Measurements from ENCODE around the gene ZNF468. TPM values are rescaled to one million over a fixed set of nuclear protein-coding genes. Genes with fewer than 3 reads are reported as not detected.
"Not testable (repeated sequence)": the region's sequence is repeated elsewhere in the genome, so short reads cannot be mapped to it uniquely, and the experiment has no call there.

The ZNF468 gene
- total RNA-seq, 2 donors from 2014 or later, result 6.6 to 16.1 TPM

DNA sequence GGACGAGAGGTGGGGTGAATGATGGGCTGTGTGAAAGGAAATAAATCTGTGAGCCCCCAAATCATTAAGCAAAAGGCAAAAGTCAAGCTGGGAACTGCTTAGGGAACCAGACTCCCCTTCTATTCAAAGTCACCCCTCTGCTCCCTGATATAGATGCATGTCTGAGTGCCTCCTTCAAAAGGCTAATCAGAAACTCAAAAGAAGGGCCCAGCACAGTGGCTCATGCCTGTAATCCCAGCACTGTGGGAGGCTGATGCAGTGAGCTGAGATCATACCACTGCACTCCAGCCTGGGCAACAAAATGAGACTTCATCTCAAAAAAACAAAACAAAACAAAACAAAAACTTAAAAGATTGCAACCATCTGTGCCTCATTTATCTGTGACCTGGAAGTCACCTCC, 23.1 kb downstream of the ZNF468 start:
- H3K36me3 ChIP-seq (replicated peaks in 1 of 2; ENCODE audit: insufficient read depth in 1 of 2, low read depth in 2 of 2); H3K27me3 ChIP-seq; ATAC-seq; DNase-seq; H3K9me3 ChIP-seq; H3K4me1 ChIP-seq; intact Hi-C loops (cut with DNase I); H3K27ac ChIP-seq; H3K4me3 ChIP-seq: not testable (repeated sequence)
- WGBS, 2 donors, result 80 to 82% methylated on average over 1 of the region's 1 CpG

DNA sequence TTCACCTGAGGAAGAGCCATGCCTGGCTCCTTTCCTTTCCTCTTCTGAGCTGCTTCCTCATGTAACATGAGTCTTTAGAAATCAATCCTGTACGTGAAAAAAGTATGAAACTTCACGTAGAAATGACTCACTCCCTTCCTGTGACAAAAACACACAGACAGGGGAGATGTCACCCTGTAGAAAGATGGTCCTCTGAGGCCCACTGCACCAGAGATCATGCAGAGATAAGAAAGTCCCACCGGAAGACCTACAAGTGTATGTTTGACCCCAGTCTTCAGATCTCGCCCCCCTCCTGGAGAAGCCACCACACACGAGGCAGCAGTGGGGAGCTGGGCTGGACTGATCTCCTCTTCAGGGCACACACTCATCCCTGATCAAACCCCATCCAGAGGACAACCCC, 23.9 kb downstream of the ZNF468 start:
- intact Hi-C loops (cut with DNase I); H3K36me3 ChIP-seq (replicated peaks in 1 of 2; ENCODE audit: insufficient read depth in 1 of 2, low read depth in 2 of 2); DNase-seq; H3K9me3 ChIP-seq; H3K4me3 ChIP-seq; H3K4me1 ChIP-seq; H3K27ac ChIP-seq; ATAC-seq; H3K27me3 ChIP-seq: not testable (repeated sequence)
- WGBS, 2 donors, result 60 to 71% methylated on average over 5 of the region's 5 CpGs

DNA sequence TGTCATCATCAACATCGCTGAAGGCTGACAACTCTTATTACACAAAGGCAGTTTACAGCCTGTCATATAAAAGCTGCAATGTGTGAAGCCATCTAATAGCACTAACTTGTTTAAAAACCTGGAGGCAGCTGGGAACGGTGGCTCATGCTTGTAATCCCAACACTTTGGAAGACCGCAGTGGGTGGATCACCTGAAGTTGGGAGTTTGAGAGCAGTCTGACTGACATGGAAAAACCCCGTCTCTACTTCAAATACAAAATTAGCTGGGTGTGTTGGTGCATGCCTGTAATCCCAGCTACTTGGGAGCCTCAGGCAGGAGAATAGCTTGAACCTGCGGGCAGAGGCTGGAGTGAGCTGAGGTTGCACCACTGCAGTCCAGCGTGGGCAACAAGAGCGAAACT, 27.6 kb downstream of the ZNF468 start:
- H3K27ac ChIP-seq; H3K4me3 ChIP-seq; DNase-seq; H3K9me3 ChIP-seq; H3K4me1 ChIP-seq; H3K36me3 ChIP-seq (replicated peaks in 1 of 2; ENCODE audit: insufficient read depth in 1 of 2, low read depth in 2 of 2); intact Hi-C loops (cut with DNase I); ATAC-seq; H3K27me3 ChIP-seq: not testable (repeated sequence)
- 70 to 83% methylated on average over 5 to 7 of the region's 7 CpGs for whole genome bisulfite sequencing, 2 donors

DNA sequence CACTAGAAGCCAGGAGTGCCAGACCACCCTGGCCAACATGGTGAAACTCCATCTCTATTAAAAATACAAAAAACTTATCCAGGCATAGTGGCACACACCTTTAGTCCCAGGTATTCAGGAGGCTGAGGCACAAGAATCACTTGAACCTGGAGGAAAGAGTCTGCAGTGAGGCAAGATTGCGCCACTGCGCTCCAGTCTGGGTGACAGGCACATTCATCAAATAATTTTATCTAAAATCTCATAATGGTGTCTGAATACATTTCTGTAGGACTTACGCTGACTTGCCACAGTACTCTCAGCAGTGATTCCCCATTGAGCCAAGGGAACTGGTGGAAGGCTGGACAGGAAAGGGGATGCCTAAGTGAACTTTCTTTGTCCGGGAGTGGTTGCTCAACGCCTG, 31.7 kb downstream of the ZNF468 start:
- intact Hi-C loops (cut with DNase I), result no loop called here
- no peak for DNase-seq
- Histone ChIP-seq H3K4me1 (peaks cover 2% of the 10 kb centered on the region), H3K9me3 (no peaks in the 10 kb centered on the region), H3K36me3 (replicated peaks in 1 of 2; ENCODE audit: insufficient read depth in 1 of 2, low read depth in 2 of 2) (no peaks in the 10 kb centered on the region), H3K27ac (no peak overlapping the region), H3K27me3 (no peaks in the 10 kb centered on the region), H3K4me3 (no peak overlapping the region)
- no peak for ATAC-seq
- WGBS, 2 donors, result 83 to 84% methylated on average over 5 of the region's 5 CpGs
- TF ChIP-seq POLR2A (IDR thresholded peaks at IDR 0.05) (no peak), CTCF (IDR thresholded peaks at IDR 0.05) (no peak)

- no peaks in the 10 kb centered on the region for H3K27me3 ChIP-seq
- DNase-seq (no peak), ATAC-seq (no peak)
- TF ChIP-seq POLR2A (IDR thresholded peaks at IDR 0.05) (no peak), CTCF (IDR thresholded peaks at IDR 0.05) (no peak)
- no peaks in the 10 kb centered on the region for H3K9me3 ChIP-seq
- H3K4me1 ChIP-seq, result peaks cover 7% of the 10 kb centered on the region
- no peaks in the 10 kb centered on the region for H3K36me3 ChIP-seq (replicated peaks in 1 of 2; ENCODE audit: insufficient read depth in 1 of 2, low read depth in 2 of 2)
- intact Hi-C loops (cut with DNase I), result no loop called here
- WGBS, 2 donors, result 90 to 91% methylated on average over 12 of the region's 12 CpGs
- H3K4me3 ChIP-seq, result no peak overlapping the region
- no peak overlapping the region for H3K27ac ChIP-seq
Observed at GRCh38 chr19:52823676-52824075, 33.7 kb downstream of the ZNF468 start.

DNA sequence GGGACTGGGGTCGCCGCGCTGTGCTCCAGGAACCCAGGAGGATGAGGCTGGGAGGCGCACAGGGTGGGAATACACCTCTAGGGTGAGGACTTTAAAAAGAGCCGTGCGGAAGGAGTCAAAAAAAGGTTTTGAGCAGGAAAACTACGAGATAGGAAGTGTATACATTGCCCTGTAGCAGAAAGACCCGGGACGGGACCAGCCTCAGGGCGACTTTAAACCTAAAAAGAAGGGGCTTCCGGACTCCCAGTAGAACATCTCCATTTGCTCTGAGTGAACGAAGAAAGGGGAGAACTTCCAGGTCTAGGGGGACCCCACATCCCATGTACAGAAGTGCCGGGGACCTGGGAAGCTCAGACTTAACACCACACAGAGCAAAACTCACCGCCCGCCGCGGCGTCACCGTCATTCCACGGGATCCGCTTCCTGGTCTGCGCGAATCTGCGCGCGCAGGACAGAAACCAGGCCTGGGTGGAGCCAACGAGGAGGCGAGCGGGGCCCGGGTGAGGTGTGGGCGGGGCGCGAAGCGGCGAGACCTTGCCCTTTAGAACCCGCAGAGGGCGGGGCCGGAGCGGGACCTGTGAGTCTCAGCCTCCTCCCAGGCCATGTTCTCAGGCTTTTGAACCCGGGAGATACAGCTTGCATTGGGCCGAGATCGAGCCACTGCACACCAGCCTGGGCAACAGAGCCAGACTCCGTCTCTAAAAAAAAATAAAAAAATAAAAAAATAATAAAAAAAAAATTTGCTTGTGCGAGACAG, 36.0 kb downstream of the ZNF468 start, which contains the start of gene ZNF28:
Gene ZNF28, minus strand, starts transcription at position 430 of the 757 bp plus-strand sequence. CDS start 3,675 bp downstream, outside the sequence.
- H3K36me3 ChIP-seq (replicated peaks in 1 of 2; ENCODE audit: insufficient read depth in 1 of 2, low read depth in 2 of 2); H3K9me3 ChIP-seq; intact Hi-C loops (cut with DNase I); H3K4me1 ChIP-seq; H3K27me3 ChIP-seq: not testable (repeated sequence)
- 1% methylated on average over 20 to 27 of the region's 44 CpGs for WGBS, 2 donors
- Histone ChIP-seq H3K27ac (peak within 1 kb of the TSS in 3 of 4 donors; percentile 56 to 64 (median 59)), H3K4me3 (peak within 1 kb of the TSS; percentile 11 to 52)
- DNase-seq (peak; percentile 69 to 80 (median 78)), ATAC-seq (peak; percentile 99)
- TF ChIP-seq POLR2A (IDR thresholded peaks at IDR 0.05) (peak in 2 of 3 donors; percentile 37 to 39), CTCF (IDR thresholded peaks at IDR 0.05) (peak in 2 of 7 experiments; percentile 7 to 16)

DNA sequence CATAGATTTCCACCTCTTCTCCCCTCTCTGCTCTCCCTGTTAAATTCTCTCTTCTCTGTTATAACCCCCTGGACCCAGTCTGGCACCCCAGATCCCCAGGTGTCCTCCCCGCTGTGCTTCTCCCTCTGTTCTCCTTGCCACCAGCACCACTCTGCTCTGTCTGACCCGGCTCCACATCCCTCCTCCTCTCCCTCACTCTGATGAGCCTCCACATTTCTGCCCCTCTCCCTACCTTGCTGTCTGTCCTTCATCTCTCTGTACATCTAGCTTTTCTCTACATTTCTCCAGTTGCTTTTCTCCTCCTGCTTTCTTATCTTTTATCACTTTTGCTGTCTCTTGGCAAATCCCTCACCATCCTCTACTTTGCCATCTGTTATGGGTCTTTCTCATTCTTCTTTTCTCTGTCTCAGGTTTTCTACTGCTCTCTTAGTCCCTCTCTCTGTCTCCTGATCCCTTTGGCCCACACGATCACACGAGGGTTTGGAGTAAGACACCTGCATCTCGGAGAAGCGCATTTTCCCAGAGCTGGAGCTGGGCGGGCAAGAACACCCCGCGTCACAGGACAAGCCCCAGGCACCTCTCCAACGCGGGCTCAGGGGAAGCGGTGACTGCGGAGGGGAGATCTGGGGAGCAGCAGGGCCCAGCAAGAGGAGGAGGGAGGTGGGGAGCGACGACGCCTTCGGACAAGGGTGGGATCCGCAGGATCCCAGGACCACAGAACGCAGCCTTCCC, 36.8 kb downstream of the ZNF468 start:
- intact Hi-C loops (cut with DNase I); H3K27me3 ChIP-seq: not testable (repeated sequence)
- peak; percentile 22 for ATAC-seq

More for the DNA sequence above, 36.8 kb downstream of the ZNF468 start:
- peak in 3 of 4 donors; percentile 16 to 31 (median 27) for DNase-seq
- Histone ChIP-seq H3K27ac (peak overlapping the region in 3 of 4 donors; percentile 56 to 64 (median 59)), H3K4me3 (peak overlapping the region; percentile 3 to 52)
- not testable (repeated sequence) for H3K4me1 ChIP-seq; H3K9me3 ChIP-seq; H3K36me3 ChIP-seq (replicated peaks in 1 of 2; ENCODE audit: insufficient read depth in 1 of 2, low read depth in 2 of 2)
- WGBS, 2 donors, result 6 to 8% methylated on average over 18 to 19 of the region's 19 CpGs
